Measurements from ENCODE around the gene SEMA4D.

The SEMA4D gene

DNA sequence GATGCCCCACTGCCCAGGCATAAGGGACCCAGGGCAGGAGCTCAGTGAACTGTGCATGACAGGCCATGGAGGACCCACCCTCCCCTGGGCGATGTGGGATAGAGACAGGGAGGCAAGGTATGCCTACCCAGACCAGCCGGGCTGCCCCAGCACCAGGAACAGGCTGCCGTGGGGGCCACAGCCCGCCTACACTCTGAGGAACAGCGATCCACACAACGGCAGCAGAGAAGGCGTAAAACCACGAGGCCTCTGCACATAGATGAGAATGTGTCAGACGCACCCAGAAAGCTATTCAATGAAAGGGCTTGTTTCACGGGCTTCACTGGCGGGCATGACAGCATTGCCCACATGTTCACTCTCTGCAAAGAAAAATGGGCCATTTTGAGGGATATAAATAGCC is 49.5 kb downstream of the SEMA4D start:
- in situ Hi-C loops (cut with MboI; ENCODE audit: low sequenced_read_pairs), result no loop called here

- in situ Hi-C loops (cut with MboI; ENCODE audit: low sequenced_read_pairs), result no loop called here
Measured at GRCh38 chr9:89447416-89447815, 50.5 kb downstream of the SEMA4D start.

GRCh38 chr9:89446961-89447310 is 51.0 kb downstream of the SEMA4D start:
- in situ Hi-C loops (cut with MboI; ENCODE audit: low sequenced_read_pairs), result no loop called here

DNA sequence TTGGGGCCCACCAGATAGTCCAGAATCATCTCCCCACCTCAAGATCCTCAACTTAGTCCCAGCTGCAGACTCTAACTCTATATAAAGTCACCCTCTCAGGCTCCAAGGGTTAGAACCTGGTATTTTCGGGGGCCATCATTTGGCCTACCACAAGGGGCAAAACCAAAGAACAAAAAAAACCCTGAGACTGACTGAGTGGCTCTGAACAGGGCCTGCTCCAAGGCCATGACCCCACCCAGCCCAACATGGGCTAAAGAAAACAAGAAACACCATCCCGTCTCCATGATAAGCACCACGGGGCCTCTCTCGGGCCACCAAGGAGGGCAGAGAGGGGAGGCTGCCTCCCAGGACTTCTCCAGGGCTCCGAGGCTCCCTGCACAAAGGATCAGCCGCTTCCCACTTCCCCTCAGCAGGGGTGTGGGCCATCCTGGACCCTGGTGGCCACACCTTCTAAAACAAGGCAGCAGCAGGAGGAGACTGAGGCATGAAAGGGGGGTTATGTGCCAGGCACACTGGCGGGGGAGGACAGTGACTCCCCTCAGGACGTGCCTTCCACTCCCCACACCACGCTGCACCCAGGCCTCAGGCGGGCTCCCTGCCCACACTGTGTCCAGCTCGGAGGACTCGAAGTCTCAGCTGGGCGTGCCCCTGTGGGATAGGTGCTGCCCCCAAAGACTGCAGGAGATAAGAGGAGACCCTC is 51.5 kb downstream of the SEMA4D start:
- in situ Hi-C loops (cut with MboI; ENCODE audit: low sequenced_read_pairs), result no loop called here

GRCh38 chr9:89445801-89446251 is 52.1 kb downstream of the SEMA4D start:
- in situ Hi-C loops (cut with MboI; ENCODE audit: low sequenced_read_pairs), result no loop called here

GRCh38 chr9:89444925-89445765 is 52.8 kb downstream of the SEMA4D start:
- in situ Hi-C loops (cut with MboI; ENCODE audit: low sequenced_read_pairs), result no loop called here

GRCh38 chr9:89444274-89444673 is 53.6 kb downstream of the SEMA4D start:
- in situ Hi-C loops (cut with MboI; ENCODE audit: low sequenced_read_pairs), result no loop called here

GRCh38 chr9:89442981-89443814 is 54.7 kb downstream of the SEMA4D start:
- in situ Hi-C loops (cut with MboI; ENCODE audit: low sequenced_read_pairs), result no loop called here

DNA sequence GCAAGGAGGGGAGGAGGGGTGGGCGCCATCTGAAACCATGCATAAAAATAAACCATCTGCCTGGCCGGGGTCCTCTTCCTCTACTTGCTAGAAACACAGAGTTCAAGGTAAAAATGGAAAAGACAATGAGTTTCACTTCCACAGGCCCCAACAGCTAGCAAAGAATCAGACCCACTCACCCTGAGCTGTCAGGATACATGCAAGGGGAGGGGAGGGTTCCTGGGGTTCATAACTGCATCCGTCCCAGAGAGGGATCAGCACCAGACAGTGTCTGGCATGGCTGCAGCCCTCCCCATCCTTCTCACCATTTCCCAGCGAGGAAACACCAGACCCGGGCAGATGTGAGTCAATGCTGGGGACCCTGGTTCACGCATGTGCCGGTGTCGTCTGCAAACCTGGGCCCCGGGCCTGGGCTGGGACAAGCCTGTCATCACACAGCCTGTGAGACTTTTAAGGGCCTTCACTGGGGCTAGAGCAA is 55.4 kb downstream of the SEMA4D start:
- in situ Hi-C loops (cut with MboI; ENCODE audit: low sequenced_read_pairs), result no loop called here

DNA sequence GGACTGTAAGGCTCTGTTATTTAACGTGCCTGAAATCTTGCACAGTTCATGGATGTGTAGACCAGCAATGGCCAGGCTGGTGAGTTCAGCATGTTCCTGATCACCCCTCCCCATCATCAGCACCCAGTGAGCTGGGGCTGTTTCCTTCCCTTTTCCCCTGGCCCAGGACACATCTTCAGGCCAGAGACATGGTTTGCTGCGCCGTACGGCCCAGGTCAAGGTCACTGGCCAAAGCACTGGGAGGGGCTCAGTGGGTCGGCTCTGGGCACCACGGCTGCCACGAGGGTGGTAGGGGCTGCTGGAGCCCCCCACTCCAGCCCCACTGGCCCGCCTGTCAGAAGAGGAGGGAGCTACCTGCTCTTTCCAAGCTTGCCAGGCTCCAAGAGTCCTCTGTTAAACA is 55.9 kb downstream of the SEMA4D start:
- in situ Hi-C loops (cut with MboI; ENCODE audit: low sequenced_read_pairs), result no loop called here

- in situ Hi-C loops (cut with MboI; ENCODE audit: low sequenced_read_pairs), result no loop called here
Measured at GRCh38 chr9:89441655-89441970, 56.3 kb downstream of the SEMA4D start.

DNA sequence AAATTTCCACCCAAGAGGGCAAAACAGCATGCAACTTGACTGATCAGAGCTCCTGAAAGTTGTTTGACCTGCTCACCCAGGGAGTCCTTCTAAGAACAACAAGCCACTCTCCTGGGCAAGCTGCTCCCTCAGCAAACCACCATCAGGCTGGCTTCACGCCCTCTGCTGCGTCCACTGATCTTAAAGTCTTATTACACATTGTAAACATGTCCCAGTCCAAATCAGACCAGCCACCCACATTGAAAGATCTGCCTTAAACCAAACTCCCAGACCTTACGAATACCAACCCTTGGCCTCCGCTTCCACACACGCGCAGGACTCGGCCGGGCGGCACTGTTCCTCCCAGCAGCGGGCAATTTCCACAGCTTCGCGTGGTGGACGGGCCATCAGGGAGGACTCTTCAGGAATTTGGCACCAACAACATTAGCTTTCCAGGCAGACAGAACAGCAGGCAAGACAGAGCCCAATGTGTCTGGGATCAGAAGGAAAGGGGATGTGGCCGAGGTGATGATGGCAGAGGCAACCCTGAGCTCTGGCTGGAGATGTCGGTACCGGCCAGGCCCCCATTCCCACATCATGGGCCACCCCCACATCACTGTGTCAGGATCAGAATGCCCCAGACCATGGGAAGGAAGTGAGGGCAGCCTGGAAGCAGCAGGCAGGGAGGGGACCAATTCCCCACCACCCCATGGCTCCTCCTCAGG is 56.8 kb downstream of the SEMA4D start:
- in situ Hi-C loops (cut with MboI; ENCODE audit: low sequenced_read_pairs), result no loop called here

GRCh38 chr9:89440548-89440947 is 57.4 kb downstream of the SEMA4D start:
- in situ Hi-C loops (cut with MboI; ENCODE audit: low sequenced_read_pairs), result no loop called here

DNA sequence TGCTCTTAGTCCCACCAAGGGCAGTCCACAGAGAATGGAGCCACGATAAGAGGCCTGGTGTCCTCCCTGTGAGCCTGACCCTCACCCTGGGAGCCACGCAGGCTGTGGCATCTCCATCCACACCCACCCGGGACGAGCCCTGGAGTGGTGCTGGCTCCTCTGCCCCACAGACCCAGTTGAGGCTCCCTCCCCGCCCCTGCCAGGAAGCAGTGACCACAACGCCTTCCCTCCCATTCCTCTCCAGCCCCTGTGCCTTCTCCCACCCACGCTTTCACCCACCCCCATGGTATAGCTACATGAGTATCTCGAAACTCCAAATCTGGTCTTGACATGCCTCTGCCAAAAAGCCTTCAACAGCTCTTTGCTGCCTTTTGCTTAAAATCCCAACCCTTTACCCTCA is 57.9 kb downstream of the SEMA4D start:
- in situ Hi-C loops (cut with MboI; ENCODE audit: low sequenced_read_pairs), result no loop called here

DNA sequence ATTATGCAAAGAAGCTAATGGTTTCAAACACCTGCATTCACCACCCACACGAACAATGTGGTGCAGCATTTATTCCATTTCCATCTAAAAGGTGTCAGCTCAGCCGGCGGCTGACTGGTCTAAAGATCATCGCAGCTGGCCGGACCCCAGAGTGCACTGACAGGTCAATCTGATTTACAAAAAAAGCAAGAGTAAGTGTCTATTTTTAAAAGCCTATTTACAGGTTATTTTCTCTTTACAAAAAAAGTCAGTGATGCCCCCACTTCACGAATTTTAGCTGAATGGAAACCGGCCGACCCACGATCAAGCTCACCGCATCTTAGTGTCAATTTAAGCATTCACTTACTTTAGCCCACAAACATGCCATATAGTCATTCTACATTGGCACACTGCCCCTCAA is 58.3 kb downstream of the SEMA4D start:
- in situ Hi-C loops (cut with MboI; ENCODE audit: low sequenced_read_pairs), result no loop called here

DNA sequence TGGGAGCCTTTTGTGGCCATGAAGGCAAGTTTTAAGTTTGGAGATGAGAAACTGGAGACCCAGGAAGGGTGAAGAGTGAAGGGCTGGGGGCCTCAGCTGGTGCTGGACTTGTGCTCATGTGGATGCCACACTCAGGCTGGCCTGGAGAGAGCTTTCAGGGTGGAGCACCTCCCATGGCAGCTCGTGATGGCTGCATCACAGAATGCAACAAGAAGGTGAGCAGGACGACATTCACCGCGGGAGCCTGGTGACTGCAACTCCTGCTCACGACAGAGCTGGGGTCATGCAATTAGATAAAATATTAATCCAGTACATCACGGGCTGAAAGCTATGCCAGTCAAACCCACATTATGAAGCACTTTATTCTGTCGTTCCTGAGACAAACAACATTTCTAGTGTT is 59.7 kb downstream of the SEMA4D start:
- in situ Hi-C loops (cut with MboI; ENCODE audit: low sequenced_read_pairs), result no loop called here

DNA sequence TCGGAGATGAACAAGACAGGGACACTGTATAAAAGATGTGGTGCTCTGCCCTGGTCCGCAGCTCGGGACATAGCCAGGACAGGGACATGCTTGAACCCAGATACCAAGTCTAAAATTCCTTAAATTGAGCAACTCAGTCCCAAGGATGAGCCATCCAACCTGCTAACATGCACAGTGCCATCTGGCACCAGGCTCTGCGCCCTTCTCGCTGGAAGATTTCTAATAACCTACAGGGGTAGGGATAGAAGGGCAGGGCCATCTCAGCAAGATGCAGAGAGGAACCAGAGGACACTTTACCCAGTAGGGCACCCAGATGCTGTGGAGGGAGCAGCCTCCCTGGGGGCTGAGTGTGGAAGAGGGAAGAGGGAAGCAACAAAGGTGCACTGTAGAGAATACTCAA is 60.1 kb downstream of the SEMA4D start:
- in situ Hi-C loops (cut with MboI; ENCODE audit: low sequenced_read_pairs), result no loop called here

DNA sequence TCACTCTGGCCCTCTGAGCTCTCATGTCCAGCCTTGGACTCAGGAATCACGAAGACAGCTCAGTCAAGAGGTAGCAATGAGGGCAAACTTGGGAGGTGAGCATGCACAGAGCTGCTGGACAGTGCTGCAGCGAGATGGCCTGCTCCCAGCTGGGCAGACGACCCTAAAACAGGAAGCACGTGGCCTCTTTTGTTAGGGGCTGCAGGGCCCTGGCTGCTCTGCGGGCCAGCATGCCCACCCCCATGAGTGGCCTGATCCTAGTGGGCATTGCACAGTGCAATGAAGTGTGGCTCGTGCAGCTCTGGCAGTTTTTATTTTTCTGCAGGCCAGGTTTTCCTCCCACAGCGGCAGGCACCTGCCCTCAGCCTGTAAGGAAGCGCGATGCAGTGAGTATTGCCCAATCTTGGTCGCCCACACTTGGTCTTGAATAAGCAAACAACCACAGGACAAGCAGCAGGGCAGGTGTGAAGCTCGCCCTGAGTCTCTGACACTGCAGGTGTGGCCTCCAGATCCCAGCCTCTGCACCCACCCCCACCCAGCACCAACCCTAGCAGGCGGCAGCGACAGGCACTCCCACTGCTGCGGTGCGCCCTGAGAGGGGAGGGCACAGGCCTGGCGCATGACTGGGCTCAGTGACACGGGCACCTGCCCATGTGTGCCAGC is 60.8 kb downstream of the SEMA4D start:
- in situ Hi-C loops (cut with MboI; ENCODE audit: low sequenced_read_pairs), result no loop called here

DNA sequence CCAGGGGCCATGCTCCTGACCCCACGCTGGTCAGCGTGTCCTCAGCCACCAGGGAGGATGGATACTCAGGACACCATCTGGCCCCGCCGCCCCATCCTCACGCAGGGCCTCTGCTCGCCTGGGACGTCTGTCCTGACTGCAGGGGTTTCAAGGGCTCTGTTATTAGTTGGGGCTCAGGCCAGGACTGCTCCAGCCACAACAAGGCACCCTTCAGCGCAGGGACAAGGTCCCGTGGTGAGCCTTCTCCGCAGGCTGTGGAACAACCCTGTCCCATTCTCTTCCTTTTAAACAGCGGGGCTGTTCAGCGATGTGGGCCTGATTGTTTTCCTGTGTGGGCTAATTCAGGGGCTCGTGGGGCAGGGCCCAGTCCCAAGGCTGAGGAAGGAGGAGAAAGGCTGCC is 61.6 kb downstream of the SEMA4D start:
- in situ Hi-C loops (cut with MboI; ENCODE audit: low sequenced_read_pairs), result no loop called here

GRCh38 chr9:89435071-89435823 is 62.7 kb downstream of the SEMA4D start:
- in situ Hi-C loops (cut with MboI; ENCODE audit: low sequenced_read_pairs), result no loop called here

Data from HL-60/S4 (cell line).